Subcutaneous abdominal adipose tissue (tissue), 5 donors: ENCODE measurements around the gene JUND.

Source experiments
- H3K27ac ChIP-seq: one replicate; pipeline ENCODE4 v1.7.0; 2013; ENCODE audit warnings: low read depth, mild to moderate bottlenecking, inconsistent platforms, low read length, moderate library complexity
- H3K27me3 ChIP-seq, 5 donors: one replicate each; pipeline ENCODE4 v1.7.0; 2013; ENCODE audit warnings: low read length in 5 of 5, inconsistent platforms in 1 of 5; ENCODE audit not compliant: control insufficient read depth in 5 of 5, insufficient read depth in 4 of 5
- H3K36me3 ChIP-seq, 5 donors: one replicate each; pipeline ENCODE4 v1.7.0; 2013; ENCODE audit warnings: low read length in 5 of 5; ENCODE audit not compliant: control insufficient read depth in 5 of 5, insufficient read depth in 5 of 5
- H3K4me1 ChIP-seq, 5 donors: one replicate each; pipeline ENCODE4 v1.7.0; 2013; ENCODE audit warnings: low read length in 5 of 5, mild to moderate bottlenecking in 3 of 5, moderate library complexity in 1 of 5; ENCODE audit not compliant: control insufficient read depth in 5 of 5, insufficient read depth in 5 of 5
- H3K4me3 ChIP-seq, 5 donors: one replicate each; pipeline ENCODE4 v1.7.0; 2013; ENCODE audit warnings: low read length in 5 of 5, low read depth in 1 of 5
- H3K9ac ChIP-seq, 5 donors: one replicate each; pipeline ENCODE4 v1.7.0; 2013; ENCODE audit warnings: low read length in 5 of 5, mild to moderate bottlenecking in 4 of 5, moderate library complexity in 3 of 5
- H3K9me3 ChIP-seq, 5 donors: one replicate each; pipeline ENCODE4 v1.7.0; 2013; ENCODE audit warnings: low read length in 5 of 5; ENCODE audit not compliant: control insufficient read depth in 5 of 5
- donor health status: healthy.
- donor health status: healthy.
- donor health status: healthy.
- donor health status: healthy.
- donor health status: healthy.

The JUND gene

DNA sequence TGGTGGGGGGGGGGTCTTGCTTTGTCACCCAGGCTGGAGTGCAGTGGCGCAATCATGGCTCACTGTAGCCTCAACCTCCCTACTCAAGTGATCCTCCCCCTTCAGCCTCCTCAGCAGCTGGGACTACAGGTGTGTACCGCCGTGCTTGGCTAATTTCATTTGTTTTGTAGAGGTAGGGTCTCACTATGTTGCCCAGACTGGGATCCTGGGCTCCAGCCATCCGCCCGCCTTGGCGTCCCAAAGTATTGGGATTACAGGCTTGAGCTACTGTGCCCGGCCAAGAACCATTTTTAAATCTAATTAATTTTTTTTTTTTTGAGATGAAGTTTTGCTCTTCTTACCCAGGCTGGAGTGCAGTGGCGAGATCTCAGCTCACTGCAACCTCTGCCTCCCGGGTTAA is 18.2 kb upstream of the JUND start:
- no peak overlapping the region for H3K9ac ChIP-seq
- H3K4me3 ChIP-seq, result no peak overlapping the region
- peaks cover 3 to 39% (median 26%) of the 10 kb centered on the region in 5 donors for H3K4me1 ChIP-seq
- no peaks in the 10 kb centered on the region for H3K36me3 ChIP-seq
- H3K27ac ChIP-seq, result no peak overlapping the region
- H3K27me3 ChIP-seq, result no peaks in the 10 kb centered on the region
- H3K9me3 ChIP-seq, result no peaks in the 10 kb centered on the region

- Histone ChIP-seq H3K27me3 (no peaks in the 10 kb centered on the region), H3K9ac (no peak overlapping the region), H3K27ac (no peak overlapping the region), H3K4me3 (no peak overlapping the region), H3K9me3 (no peaks in the 10 kb centered on the region), H3K36me3 (no peaks in the 10 kb centered on the region), H3K4me1 (peaks cover 3 to 31% (median 21%) of the 10 kb centered on the region in 5 donors)
These were observed 17.2 kb upstream of the JUND start for GRCh38 chr19:18298601-18299000.

DNA sequence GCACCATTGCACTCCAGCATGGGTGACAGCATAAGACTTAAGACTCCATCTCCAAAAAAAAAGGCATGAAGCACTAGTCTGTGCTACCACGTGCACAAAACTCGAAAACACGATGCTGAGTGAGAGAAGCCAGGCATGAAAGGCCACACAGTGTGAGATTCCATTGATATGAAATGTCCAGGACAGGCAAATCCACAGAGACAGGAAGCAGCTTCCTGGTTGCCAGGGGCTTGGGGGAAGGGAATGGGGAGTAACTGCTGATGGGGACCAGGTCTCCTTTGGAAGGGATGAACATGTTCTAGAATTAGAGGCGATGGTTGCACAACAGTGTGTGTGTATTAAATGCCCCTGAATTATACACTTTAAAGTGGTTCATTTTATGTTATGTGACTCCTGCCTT is 15.9 kb upstream of the JUND start:
- peaks cover 6 to 32% (median 25%) of the 10 kb centered on the region in 5 donors for H3K4me1 ChIP-seq
- no peaks in the 10 kb centered on the region for H3K27me3 ChIP-seq
- H3K9me3 ChIP-seq, result no peaks in the 10 kb centered on the region
- H3K4me3 ChIP-seq, result no peak overlapping the region
- peak overlapping the region in 1 of 5 donors; percentile 44 for H3K9ac ChIP-seq
- no peak overlapping the region for H3K27ac ChIP-seq
- H3K36me3 ChIP-seq, result no peaks in the 10 kb centered on the region

DNA sequence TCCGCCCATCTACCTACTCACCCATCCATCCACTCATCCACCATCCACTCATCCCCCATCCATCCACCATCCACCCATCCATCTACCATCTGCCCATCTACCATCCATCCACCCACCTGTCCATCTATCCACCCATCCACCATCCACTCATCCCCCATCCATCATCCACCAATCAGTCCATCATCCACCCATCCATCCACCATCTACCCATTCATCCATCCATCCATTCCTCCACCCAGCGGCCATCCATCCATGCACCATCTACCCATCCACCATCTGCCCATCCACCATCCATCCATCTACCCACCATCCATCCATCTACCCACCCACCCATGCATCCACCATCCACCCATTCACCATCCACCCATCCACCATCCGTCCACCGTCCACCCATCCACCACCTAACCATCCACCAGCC is 13.6 kb upstream of the JUND start:
- Histone ChIP-seq H3K4me3 (no peak overlapping the region), H3K9me3 (no peaks in the 10 kb centered on the region), H3K27ac (no peak overlapping the region), H3K27me3 (no peaks in the 10 kb centered on the region), H3K4me1 (peaks cover 2 to 38% (median 28%) of the 10 kb centered on the region in 5 donors), H3K36me3 (no peaks in the 10 kb centered on the region), H3K9ac (no peak overlapping the region)

GRCh38 chr19:18294467-18294864 is 13.0 kb upstream of the JUND start:
- H3K27me3 ChIP-seq, result no peaks in the 10 kb centered on the region
- peaks cover 2 to 42% (median 32%) of the 10 kb centered on the region in 5 donors for H3K4me1 ChIP-seq
- no peak overlapping the region for H3K4me3 ChIP-seq
- no peaks in the 10 kb centered on the region for H3K9me3 ChIP-seq
- no peak overlapping the region for H3K9ac ChIP-seq
- no peaks in the 10 kb centered on the region for H3K36me3 ChIP-seq
- peak overlapping the region; percentile 95 for H3K27ac ChIP-seq

- H3K27ac ChIP-seq, result peak overlapping the region; percentile 95
- H3K4me1 ChIP-seq, result peaks cover 2 to 42% (median 32%) of the 10 kb centered on the region in 5 donors
- H3K9me3 ChIP-seq, result no peaks in the 10 kb centered on the region
- no peaks in the 10 kb centered on the region for H3K36me3 ChIP-seq
- H3K4me3 ChIP-seq, result peak overlapping the region in 3 of 5 donors; percentile 63 to 85 (median 84)
- H3K27me3 ChIP-seq, result no peaks in the 10 kb centered on the region
- peak overlapping the region in 1 of 5 donors; percentile 92 for H3K9ac ChIP-seq
These were observed 12.4 kb upstream of the JUND start for GRCh38 chr19:18293642-18294466.

GRCh38 chr19:18292810-18293641 is 11.6 kb upstream of the JUND start:
- H3K4me3 ChIP-seq, result peak overlapping the region; percentile 83 to 90 (median 85)
- peak overlapping the region; percentile 95 for H3K27ac ChIP-seq
- peak overlapping the region; percentile 68 to 92 (median 84) for H3K9ac ChIP-seq
- H3K4me1 ChIP-seq, result peaks cover 2 to 42% (median 32%) of the 10 kb centered on the region in 5 donors
- H3K27me3 ChIP-seq, result no peaks in the 10 kb centered on the region
- no peaks in the 10 kb centered on the region for H3K9me3 ChIP-seq
- no peaks in the 10 kb centered on the region for H3K36me3 ChIP-seq

DNA sequence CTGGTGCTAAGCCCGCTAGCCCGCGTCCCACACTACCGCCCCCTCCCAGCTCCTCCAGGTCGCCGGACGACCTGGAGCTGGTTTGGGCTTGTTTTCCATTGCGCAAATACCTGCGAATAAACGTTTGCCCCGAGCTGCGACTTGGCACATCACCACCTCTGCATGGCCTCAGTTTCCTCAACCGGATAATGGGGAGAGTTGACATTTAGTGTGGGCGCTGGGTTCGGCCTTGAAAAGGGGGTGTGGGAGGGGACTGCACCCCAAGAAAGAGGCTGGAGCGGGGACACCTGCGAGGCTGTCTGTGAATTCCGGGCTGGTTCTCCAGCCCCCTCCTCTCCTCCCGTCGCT is 11.0 kb upstream of the JUND start:
- Histone ChIP-seq H3K4me3 (peak overlapping the region; percentile 83 to 90 (median 85)), H3K27ac (peak overlapping the region; percentile 95), H3K9ac (peak overlapping the region; percentile 68 to 92 (median 84)), H3K36me3 (no peaks in the 10 kb centered on the region), H3K9me3 (no peaks in the 10 kb centered on the region), H3K27me3 (no peaks in the 10 kb centered on the region), H3K4me1 (peaks cover 2 to 42% (median 32%) of the 10 kb centered on the region in 5 donors)

GRCh38 chr19:18291590-18292461 is 10.4 kb upstream of the JUND start:
- Histone ChIP-seq H3K4me3 (peak overlapping the region; percentile 83 to 90 (median 85)), H3K27me3 (no peaks in the 10 kb centered on the region), H3K4me1 (peaks cover 2 to 42% (median 30%) of the 10 kb centered on the region in 5 donors), H3K9ac (peak overlapping the region; percentile 73 to 92 (median 84)), H3K9me3 (no peaks in the 10 kb centered on the region), H3K36me3 (no peaks in the 10 kb centered on the region), H3K27ac (peak overlapping the region; percentile 95)
